Osteoblast (primary cell): ENCODE measurements around the gene KIRREL3. TPM values are rescaled to one million over a fixed set of nuclear protein-coding genes. Genes with fewer than 3 reads are reported as not detected.

Experiments
- DNase-seq: peaks from one replicate; pipeline ENCODE4 v3.0.0; 2011; ENCODE audit warnings: low spot score, mixed read lengths; ENCODE audit not compliant: insufficient read length; ENCODE audit errors: missing footprints
- H2AFZ ChIP-seq: 2 replicates; pipeline ENCODE4 v1.6.0; 2011; ENCODE audit warnings: mild to moderate bottlenecking, low read length
- H3K27ac ChIP-seq: 2 replicates; pipeline ENCODE4 v1.5.1; 2011; ENCODE audit warnings: mild to moderate bottlenecking, low read depth, low read length, moderate library complexity
- H3K27me3 ChIP-seq: 2 replicates; pipeline ENCODE4 v1.6.0; 2012; ENCODE audit warnings: mild to moderate bottlenecking, control low read depth, inconsistent platforms, low read length, moderate library complexity; ENCODE audit not compliant: insufficient read depth
- H3K36me3 ChIP-seq: 2 replicates; pipeline ENCODE4 v1.5.1; 2011; ENCODE audit warnings: mild to moderate bottlenecking, low read length, control low read depth, moderate library complexity; ENCODE audit not compliant: insufficient read depth
- H3K4me1 ChIP-seq: 2 replicates; pipeline ENCODE4 v1.5.1; 2011; ENCODE audit warnings: mild to moderate bottlenecking, low read length, control low read depth, moderate library complexity; ENCODE audit not compliant: insufficient read depth
- H3K4me2 ChIP-seq: 2 replicates; pipeline ENCODE4 v1.6.0; 2011; ENCODE audit warnings: mild to moderate bottlenecking, low read length; ENCODE audit not compliant: insufficient read depth
- H3K4me3 ChIP-seq: fragments of 200-600 bp; sonication (generic); 3 replicates; pipeline ENCODE4 v1.5.1; 2012; ENCODE audit warnings: mild to moderate bottlenecking, low read length, inconsistent platforms; ENCODE audit not compliant: insufficient read depth
- H3K79me2 ChIP-seq: 2 replicates; pipeline ENCODE4 v1.6.0; 2012; ENCODE audit warnings: mild to moderate bottlenecking, low read length, control low read depth, inconsistent platforms; ENCODE audit not compliant: insufficient read depth
- H3K9me3 ChIP-seq: 2 replicates; pipeline ENCODE4 v1.5.1; 2011; ENCODE audit warnings: low read depth, low read length, control low read depth
- H4K20me1 ChIP-seq: 2 replicates; pipeline ENCODE4 v1.6.0; 2012; ENCODE audit warnings: mild to moderate bottlenecking, low read length, control low read depth; ENCODE audit not compliant: insufficient read depth
- CTCF ChIP-seq: IDR thresholded peaks from 2 replicates; pipeline ENCODE4 v1.5.1; 2011; ENCODE audit warnings: mild to moderate bottlenecking, low read depth, low read length, moderate library complexity; ENCODE audit errors: extremely low read depth
- total RNA-seq: library from RNA; depleted of rRNA; stranded (reverse); fragments of >200 nt; gene quantifications from 2 replicates; pipeline ENCODE4 v1.2.3, GENCODE V29; 2012

The KIRREL3 gene
- total RNA-seq, 1 donor = 3.6 TPM

- TF ChIP-seq CTCF = no peak
- Histone ChIP-seq H3K4me3 (no peak overlapping the region), H3K27ac (no peak overlapping the region), H3K79me2 (no peaks in the 10 kb centered on the region), H4K20me1 (no peaks in the 10 kb centered on the region), H3K9me3 (no peaks in the 10 kb centered on the region), H3K27me3 (no peaks in the 10 kb centered on the region), H2AFZ (no peak overlapping the region), H3K4me2 (no peak overlapping the region), H3K36me3 (no peaks in the 10 kb centered on the region), H3K4me1 (no peaks in the 10 kb centered on the region)
- no peak for DNase-seq
Measured at GRCh38 chr11:126469311-126469710, 531.3 kb downstream of the KIRREL3 start.

DNA sequence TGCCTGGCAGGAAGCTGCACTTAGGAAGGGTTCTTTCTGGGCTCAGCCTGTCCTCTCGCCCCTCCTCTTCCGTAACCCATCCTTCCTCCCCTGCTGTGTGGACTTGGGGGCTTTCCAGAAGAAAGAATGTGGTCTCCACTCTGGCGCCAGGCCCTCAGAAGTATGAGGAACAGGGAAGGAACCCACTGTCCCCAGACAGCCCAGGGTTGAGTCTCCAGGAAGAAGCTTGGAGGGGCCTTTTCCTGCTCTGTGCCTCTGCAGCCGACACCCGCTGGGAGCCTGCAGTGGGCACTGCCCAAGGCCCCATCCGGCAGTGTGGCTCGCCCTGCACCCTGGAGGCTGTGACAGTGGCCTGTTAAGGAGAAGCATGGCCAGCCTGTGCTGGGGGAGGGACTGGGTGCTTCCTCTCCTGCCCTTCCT, 532.5 kb downstream of the KIRREL3 start:
- Histone ChIP-seq H3K36me3 (no peaks in the 10 kb centered on the region), H3K4me3 (no peak overlapping the region), H2AFZ (no peak overlapping the region), H3K4me1 (no peaks in the 10 kb centered on the region), H3K27me3 (no peaks in the 10 kb centered on the region), H4K20me1 (no peaks in the 10 kb centered on the region), H3K27ac (no peak overlapping the region), H3K9me3 (no peaks in the 10 kb centered on the region), H3K79me2 (no peaks in the 10 kb centered on the region), H3K4me2 (no peak overlapping the region)
- DNase-seq = no peak
- TF ChIP-seq CTCF = no peak

DNA sequence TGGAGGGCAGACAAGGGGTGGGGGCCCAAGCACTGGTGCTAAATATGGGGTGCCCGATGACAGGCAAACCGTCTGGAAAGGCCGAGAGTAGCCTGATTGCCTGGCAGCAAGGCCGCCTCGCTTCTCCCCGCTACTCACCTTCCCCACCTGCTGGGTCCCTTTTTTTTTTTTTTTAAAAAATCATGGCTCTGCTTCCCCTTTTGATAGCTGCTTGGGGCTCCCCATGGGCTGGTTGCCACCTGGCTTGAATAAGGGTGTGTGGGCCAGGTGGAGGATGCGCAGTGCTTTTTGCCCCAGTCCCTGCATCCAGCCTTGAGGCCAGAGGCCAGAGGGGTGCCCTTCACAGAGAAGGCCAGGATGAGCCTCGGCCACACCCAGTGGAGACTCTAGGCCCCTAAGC, 533.1 kb downstream of the KIRREL3 start:
- H4K20me1 ChIP-seq = no peaks in the 10 kb centered on the region
- H3K4me3 ChIP-seq = no peak overlapping the region
- H3K27me3 ChIP-seq = no peaks in the 10 kb centered on the region
- no peak for DNase-seq
- no peaks in the 10 kb centered on the region for H3K4me1 ChIP-seq
- no peaks in the 10 kb centered on the region for H3K79me2 ChIP-seq
- no peak overlapping the region for H3K27ac ChIP-seq
- H3K9me3 ChIP-seq = no peaks in the 10 kb centered on the region
- H3K36me3 ChIP-seq = no peaks in the 10 kb centered on the region
- H2AFZ ChIP-seq = no peak overlapping the region
- TF ChIP-seq CTCF = no peak
- H3K4me2 ChIP-seq = no peak overlapping the region

- Histone ChIP-seq H3K27ac (no peak overlapping the region), H3K4me1 (no peaks in the 10 kb centered on the region), H3K79me2 (no peaks in the 10 kb centered on the region), H3K36me3 (no peaks in the 10 kb centered on the region), H3K4me3 (no peak overlapping the region), H3K27me3 (no peaks in the 10 kb centered on the region), H3K9me3 (no peaks in the 10 kb centered on the region), H2AFZ (no peak overlapping the region), H4K20me1 (no peaks in the 10 kb centered on the region), H3K4me2 (no peak overlapping the region)
- no peak for DNase-seq
- no peak for TF ChIP-seq CTCF
Measured at GRCh38 chr11:126467046-126467370, 533.6 kb downstream of the KIRREL3 start.
